DND-41 (cell line): Measurements from ENCODE around the gene TET2.

Experiments
- EZH2 ChIP-seq: IDR thresholded peaks from 3 replicates; pipeline ENCODE4 v1.6.1; 2012; ENCODE audit warnings: borderline replicate concordance, low read depth, mild to moderate bottlenecking, moderate library complexity, low read length, inconsistent platforms; ENCODE audit not compliant: severe bottlenecking
- TF ChIP-seq, protein P1 (sequence below): IDR thresholded peaks from 2 replicates; pipeline ENCODE4 v1.5.1; 2012; ENCODE audit warnings: borderline replicate concordance, low read length, moderate library complexity, mild to moderate bottlenecking; ENCODE audit not compliant: poor library complexity, severe bottlenecking; ENCODE audit errors: extremely low read depth

DNA sequence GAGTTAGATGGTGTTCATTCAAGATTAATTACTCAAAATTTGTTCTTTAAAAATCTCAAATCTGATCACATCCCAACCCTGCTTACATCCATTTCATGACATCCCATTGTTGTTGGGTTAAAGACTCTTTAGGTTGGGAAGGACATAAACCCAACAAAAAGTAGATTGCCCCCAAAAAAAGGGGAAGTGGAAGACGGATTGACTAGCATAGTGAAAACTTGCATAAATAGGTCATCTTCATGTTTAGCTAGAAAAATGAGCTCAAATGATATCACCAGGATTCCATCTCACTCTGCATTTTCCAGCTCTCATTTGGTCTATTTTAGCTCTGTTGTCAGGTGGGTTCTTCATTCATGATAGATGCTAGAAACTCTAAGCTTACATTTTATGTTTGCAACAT, 18.5 kb upstream of the TET2 start:
- TF ChIP-seq, protein P1, sequence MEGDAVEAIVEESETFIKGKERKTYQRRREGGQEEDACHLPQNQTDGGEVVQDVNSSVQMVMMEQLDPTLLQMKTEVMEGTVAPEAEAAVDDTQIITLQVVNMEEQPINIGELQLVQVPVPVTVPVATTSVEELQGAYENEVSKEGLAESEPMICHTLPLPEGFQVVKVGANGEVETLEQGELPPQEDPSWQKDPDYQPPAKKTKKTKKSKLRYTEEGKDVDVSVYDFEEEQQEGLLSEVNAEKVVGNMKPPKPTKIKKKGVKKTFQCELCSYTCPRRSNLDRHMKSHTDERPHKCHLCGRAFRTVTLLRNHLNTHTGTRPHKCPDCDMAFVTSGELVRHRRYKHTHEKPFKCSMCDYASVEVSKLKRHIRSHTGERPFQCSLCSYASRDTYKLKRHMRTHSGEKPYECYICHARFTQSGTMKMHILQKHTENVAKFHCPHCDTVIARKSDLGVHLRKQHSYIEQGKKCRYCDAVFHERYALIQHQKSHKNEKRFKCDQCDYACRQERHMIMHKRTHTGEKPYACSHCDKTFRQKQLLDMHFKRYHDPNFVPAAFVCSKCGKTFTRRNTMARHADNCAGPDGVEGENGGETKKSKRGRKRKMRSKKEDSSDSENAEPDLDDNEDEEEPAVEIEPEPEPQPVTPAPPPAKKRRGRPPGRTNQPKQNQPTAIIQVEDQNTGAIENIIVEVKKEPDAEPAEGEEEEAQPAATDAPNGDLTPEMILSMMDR, result no peak
- TF ChIP-seq EZH2, result no peak
